Upper lobe of right lung (tissue), 1 donor: Measurements from ENCODE around the gene PDE7B. TPM values are rescaled to one million over a fixed set of nuclear protein-coding genes. Genes with fewer than 3 reads are reported as not detected.

Experiments used
- ATAC-seq: fragments of 200-7000 bp; cut with Tn5 transposase; one replicate; pipeline ENCODE4 v1.9.1; 2020; ENCODE audit warnings: mild to moderate bottlenecking, moderate library complexity
- DNase-seq: peaks from one replicate; pipeline ENCODE4 v3.0.0-alpha.2; 2020
- H3K27ac ChIP-seq: fragments of 200-600 bp; one replicate; pipeline ENCODE4 v1.8.0; 2022
- H3K27me3 ChIP-seq: fragments of 200-600 bp; one replicate; pipeline ENCODE4 v1.8.0; 2022; ENCODE audit warnings: mild to moderate bottlenecking
- H3K36me3 ChIP-seq: fragments of 200-600 bp; one replicate; pipeline ENCODE4 v1.8.0; 2022
- H3K4me1 ChIP-seq: fragments of 200-600 bp; one replicate; pipeline ENCODE4 v1.8.0; 2022
- H3K4me3 ChIP-seq: fragments of 200-600 bp; one replicate; pipeline ENCODE4 v1.8.0; 2022; ENCODE audit warnings: mild to moderate bottlenecking
- H3K9me3 ChIP-seq: fragments of 200-600 bp; one replicate; pipeline ENCODE4 v1.8.0; 2022
- intact Hi-C: fragments of 100-400 bp; cut with DNase I; formaldehyde crosslinking; loops from one replicate; pipeline ENCODE4 v1.11.0; 2022
- total RNA-seq: library from RNA; stranded (reverse); fragmentation: NEBNext Ultra II Directional; extraction: Animal tissue kit (Norgen Biotek cat#: 25700); gene quantifications from one replicate; pipeline ENCODE4 v1.2.1, GENCODE V29; 2021
- TF ChIP-seq, protein P1 (sequence below): fragments of 200-600 bp; IDR thresholded peaks from one replicate; pipeline ENCODE4 v1.8.0; 2022; ENCODE audit warnings: antibody characterized with exemption
- donor health status: DM: no; HTN: yes; CAD: no; lungs with severe emphysema.

Gene PDE7B
- total RNA-seq, 1 donor from 2014 or later = 4.2 TPM

DNA sequence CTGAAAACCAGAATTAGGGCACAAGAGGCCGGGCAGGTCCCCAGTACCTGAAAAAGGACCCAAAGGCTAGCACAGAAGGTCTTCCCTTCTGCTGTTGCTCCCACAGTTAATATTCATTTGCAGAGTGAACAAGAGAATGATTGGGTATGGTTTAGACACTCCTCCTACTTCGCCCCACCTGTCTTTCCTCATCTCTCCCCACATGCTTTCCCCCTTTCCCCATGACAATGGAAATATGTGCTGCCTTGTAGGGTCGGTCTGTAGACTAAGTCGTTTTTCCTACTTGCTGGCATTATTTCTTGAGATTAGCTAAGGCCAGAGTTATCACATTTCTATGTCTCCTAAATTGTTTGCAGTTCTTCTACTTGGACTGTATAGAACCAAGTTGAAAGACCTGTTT is 181.9 kb downstream of the PDE7B start:
- Histone ChIP-seq H3K4me1 (peaks cover 18% of the 10 kb centered on the region), H3K36me3 (no peaks in the 10 kb centered on the region), H3K27me3 (no peaks in the 10 kb centered on the region), H3K9me3 (no peaks in the 10 kb centered on the region), H3K27ac (no peak overlapping the region), H3K4me3 (no peak overlapping the region)
- TF ChIP-seq, protein P1, sequence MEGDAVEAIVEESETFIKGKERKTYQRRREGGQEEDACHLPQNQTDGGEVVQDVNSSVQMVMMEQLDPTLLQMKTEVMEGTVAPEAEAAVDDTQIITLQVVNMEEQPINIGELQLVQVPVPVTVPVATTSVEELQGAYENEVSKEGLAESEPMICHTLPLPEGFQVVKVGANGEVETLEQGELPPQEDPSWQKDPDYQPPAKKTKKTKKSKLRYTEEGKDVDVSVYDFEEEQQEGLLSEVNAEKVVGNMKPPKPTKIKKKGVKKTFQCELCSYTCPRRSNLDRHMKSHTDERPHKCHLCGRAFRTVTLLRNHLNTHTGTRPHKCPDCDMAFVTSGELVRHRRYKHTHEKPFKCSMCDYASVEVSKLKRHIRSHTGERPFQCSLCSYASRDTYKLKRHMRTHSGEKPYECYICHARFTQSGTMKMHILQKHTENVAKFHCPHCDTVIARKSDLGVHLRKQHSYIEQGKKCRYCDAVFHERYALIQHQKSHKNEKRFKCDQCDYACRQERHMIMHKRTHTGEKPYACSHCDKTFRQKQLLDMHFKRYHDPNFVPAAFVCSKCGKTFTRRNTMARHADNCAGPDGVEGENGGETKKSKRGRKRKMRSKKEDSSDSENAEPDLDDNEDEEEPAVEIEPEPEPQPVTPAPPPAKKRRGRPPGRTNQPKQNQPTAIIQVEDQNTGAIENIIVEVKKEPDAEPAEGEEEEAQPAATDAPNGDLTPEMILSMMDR = no peak
- intact Hi-C loops = no loop called here
- ATAC-seq (no peak), DNase-seq (no peak)

DNA sequence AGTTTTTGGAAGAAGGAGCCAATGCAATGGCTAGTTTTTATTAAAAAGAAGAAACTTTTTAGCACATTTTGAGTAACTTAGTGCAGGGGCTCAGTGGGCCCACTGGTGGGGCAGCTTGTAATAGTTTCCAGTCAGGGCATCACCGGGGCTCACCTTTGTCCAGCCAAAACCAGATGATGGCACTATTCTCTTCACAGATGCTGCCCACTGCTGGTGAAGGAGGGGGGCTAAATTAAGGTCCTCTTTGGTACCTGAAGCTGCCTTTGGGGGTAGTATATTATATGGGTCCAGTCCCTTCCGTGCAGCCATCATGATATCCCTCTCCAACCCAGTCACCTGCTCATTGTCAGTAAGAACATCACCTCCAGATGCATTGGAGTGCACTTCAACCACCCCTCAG is 182.9 kb downstream of the PDE7B start:
- DNase-seq (no peak), ATAC-seq (no peak)
- Histone ChIP-seq H3K9me3 (no peaks in the 10 kb centered on the region), H3K4me1 (peaks cover 18% of the 10 kb centered on the region), H3K27ac (no peak overlapping the region), H3K4me3 (no peak overlapping the region), H3K27me3 (no peaks in the 10 kb centered on the region), H3K36me3 (no peaks in the 10 kb centered on the region)
- intact Hi-C loops = no loop called here
- TF ChIP-seq, protein P1 = no peak

GRCh38 chr6:136035378-136036070 is 184.0 kb downstream of the PDE7B start:
- DNase-seq = no peak
- Histone ChIP-seq H3K4me3 (no peak overlapping the region), H3K9me3 (no peaks in the 10 kb centered on the region), H3K27me3 (no peaks in the 10 kb centered on the region), H3K4me1 (peaks cover 21% of the 10 kb centered on the region), H3K27ac (no peak overlapping the region), H3K36me3 (no peaks in the 10 kb centered on the region)
- TF ChIP-seq, protein P1 = no peak
- no peak for ATAC-seq
- intact Hi-C loops = no loop called here

DNA sequence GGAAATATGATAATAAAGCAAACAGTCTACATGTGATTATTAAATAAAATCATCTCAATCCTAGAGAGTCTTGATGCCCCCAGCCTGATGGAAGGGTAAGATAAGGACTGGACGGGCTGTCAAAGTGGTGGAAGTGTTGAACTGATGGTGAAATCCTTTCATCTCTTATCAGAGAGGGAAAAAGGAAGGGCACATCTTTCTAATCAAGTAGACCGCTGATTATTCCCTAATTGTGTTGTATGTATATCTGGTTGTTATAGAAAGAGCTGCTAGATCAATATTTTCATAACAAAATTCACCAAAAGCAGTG is 184.5 kb downstream of the PDE7B start:
- intact Hi-C loops = no loop called here
- TF ChIP-seq, protein P1 = no peak

GRCh38 chr6:136036601-136037000 is 185.1 kb downstream of the PDE7B start:
- Histone ChIP-seq H3K4me1 (peaks cover 21% of the 10 kb centered on the region), H3K4me3 (no peak overlapping the region), H3K27ac (peak overlapping the region; percentile 63), H3K36me3 (no peaks in the 10 kb centered on the region), H3K9me3 (no peaks in the 10 kb centered on the region), H3K27me3 (no peaks in the 10 kb centered on the region)
- ATAC-seq (no peak), DNase-seq (no peak)
- intact Hi-C loops = no loop called here
- TF ChIP-seq, protein P1 = no peak

More for the DNA sequence above, 184.5 kb downstream of the PDE7B start:
- no peak overlapping the region for H3K27ac ChIP-seq
- no peaks in the 10 kb centered on the region for H3K27me3 ChIP-seq
- H3K36me3 ChIP-seq = no peaks in the 10 kb centered on the region
- H3K9me3 ChIP-seq = no peaks in the 10 kb centered on the region
- DNase-seq (no peak), ATAC-seq (no peak)
- H3K4me1 ChIP-seq = peaks cover 21% of the 10 kb centered on the region
- no peak overlapping the region for H3K4me3 ChIP-seq
